Measurements from ENCODE around the gene EPN2. TPM values are rescaled to one million over a fixed set of nuclear protein-coding genes. Genes with fewer than 3 reads are reported as not detected.

The EPN2 gene
- total and polyA plus RNA-seq, 10 of the 15 experiments (the other 5 are each of a cell fraction or from before 2014, with no cell fraction given), result 0.26 to 8.4 (median 4.7) TPM

GRCh38 chr17:19270704-19271611 is 33.8 kb downstream of the EPN2 start (continued):
- TF ChIP-seq, protein P1, sequence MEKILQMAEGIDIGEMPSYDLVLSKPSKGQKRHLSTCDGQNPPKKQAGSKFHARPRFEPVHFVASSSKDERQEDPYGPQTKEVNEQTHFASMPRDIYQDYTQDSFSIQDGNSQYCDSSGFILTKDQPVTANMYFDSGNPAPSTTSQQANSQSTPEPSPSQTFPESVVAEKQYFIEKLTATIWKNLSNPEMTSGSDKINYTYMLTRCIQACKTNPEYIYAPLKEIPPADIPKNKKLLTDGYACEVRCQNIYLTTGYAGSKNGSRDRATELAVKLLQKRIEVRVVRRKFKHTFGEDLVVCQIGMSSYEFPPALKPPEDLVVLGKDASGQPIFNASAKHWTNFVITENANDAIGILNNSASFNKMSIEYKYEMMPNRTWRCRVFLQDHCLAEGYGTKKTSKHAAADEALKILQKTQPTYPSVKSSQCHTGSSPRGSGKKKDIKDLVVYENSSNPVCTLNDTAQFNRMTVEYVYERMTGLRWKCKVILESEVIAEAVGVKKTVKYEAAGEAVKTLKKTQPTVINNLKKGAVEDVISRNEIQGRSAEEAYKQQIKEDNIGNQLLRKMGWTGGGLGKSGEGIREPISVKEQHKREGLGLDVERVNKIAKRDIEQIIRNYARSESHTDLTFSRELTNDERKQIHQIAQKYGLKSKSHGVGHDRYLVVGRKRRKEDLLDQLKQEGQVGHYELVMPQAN (conservative IDR thresholded peaks at IDR 0.05), result 0 out of 2 replicates have a peak, but pooled peaks have one; percentile 15
- 0 out of 2 replicates have a peak, but pooled peaks have one; percentile 59 for TF ChIP-seq LARP7 (IDR thresholded peaks at IDR 0.05)
- no peak for TF ChIP-seq NFXL1 (IDR thresholded peaks at IDR 0.05; ENCODE audit: borderline replicate concordance)
- TF ChIP-seq IKZF1 (conservative IDR thresholded peaks at IDR 0.05), result peak; percentile 58
- TF ChIP-seq, protein P2, sequence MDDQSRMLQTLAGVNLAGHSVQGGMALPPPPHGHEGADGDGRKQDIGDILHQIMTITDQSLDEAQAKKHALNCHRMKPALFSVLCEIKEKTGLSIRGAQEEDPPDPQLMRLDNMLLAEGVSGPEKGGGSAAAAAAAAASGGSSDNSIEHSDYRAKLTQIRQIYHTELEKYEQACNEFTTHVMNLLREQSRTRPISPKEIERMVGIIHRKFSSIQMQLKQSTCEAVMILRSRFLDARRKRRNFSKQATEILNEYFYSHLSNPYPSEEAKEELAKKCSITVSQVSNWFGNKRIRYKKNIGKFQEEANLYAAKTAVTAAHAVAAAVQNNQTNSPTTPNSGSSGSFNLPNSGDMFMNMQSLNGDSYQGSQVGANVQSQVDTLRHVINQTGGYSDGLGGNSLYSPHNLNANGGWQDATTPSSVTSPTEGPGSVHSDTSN (IDR thresholded peaks at IDR 0.05; ENCODE audit: insufficient replicate concordance, low read depth, low read length), result peak; percentile 85
- peak; percentile 33 to 63 for TF ChIP-seq IKZF2 (IDR thresholded peaks at IDR 0.05)
- TF ChIP-seq NFIC (IDR thresholded peaks at IDR 0.05; ENCODE audit: low read depth, low read length), result 0 out of 2 replicates have a peak, but pooled peaks have one; percentile 27
- no peak for TF ChIP-seq ATF2 (IDR thresholded peaks at IDR 0.05; ENCODE audit: low read length)
- TF ChIP-seq RELA (IDR thresholded peaks at IDR 0.05; ENCODE audit: borderline replicate concordance, partially characterized antibody), result peak; percentile 34
- TF ChIP-seq, protein P3, sequence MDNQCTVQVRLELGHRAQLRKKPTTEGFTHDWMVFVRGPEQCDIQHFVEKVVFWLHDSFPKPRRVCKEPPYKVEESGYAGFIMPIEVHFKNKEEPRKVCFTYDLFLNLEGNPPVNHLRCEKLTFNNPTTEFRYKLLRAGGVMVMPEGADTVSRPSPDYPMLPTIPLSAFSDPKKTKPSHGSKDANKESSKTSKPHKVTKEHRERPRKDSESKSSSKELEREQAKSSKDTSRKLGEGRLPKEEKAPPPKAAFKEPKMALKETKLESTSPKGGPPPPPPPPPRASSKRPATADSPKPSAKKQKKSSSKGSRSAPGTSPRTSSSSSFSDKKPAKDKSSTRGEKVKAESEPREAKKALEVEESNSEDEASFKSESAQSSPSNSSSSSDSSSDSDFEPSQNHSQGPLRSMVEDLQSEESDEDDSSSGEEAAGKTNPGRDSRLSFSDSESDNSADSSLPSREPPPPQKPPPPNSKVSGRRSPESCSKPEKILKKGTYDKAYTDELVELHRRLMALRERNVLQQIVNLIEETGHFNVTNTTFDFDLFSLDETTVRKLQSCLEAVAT (IDR thresholded peaks at IDR 0.05), result 0 out of 2 replicates have a peak, but pooled peaks have one; percentile 24
- peak in 1 of 2 experiments; percentile 60; a peak in 1 of 4 replicates for TF ChIP-seq BHLHE40 (IDR thresholded peaks at IDR 0.05; ENCODE audit: borderline replicate concordance in 1 of 2, low read depth in 2 of 2, low read length in 1 of 2)
- TF ChIP-seq CHD2 (IDR thresholded peaks at IDR 0.05; ENCODE audit: borderline replicate concordance, low read depth, low read length), result peak; percentile 58; the same call in 1 of the 2 replicates

Data from GM12878 (cell line).